ENCODE measurements around the gene IL17RD.

Gene IL17RD

DNA sequence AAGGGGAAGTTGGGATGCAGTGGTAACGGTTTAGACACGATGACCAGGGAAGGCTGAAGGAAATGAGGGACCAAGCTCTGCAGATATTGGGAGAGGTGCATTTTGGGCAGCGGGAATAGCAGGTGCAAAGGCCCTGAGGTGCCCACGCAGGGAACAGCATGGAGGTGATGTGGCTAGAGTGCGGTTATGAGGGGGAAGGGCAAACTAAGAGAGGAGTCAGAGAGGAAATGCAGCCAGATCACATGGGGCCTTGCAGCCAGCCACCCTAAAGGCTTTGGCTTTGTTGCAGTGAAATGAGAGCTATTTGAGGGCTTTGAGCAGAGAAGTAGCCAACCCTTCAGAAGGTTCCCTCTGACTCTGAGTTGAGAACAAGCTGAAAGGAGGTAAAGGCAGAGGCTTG is 102.1 kb downstream of the IL17RD start:
- Histone ChIP-seq H3K9me3 (ENCODE audit: control insufficient read depth, insufficient read depth, low read depth, low read length) (no peaks in the 10 kb centered on the region), H3K4me3 (ENCODE audit: low read depth, low read length) (no peak overlapping the region), H3K27ac (ENCODE audit: extremely low read depth, low read depth, low read length) (no peak overlapping the region), H3K4me1 (ENCODE audit: control insufficient read depth, insufficient read depth, low read length) (no peaks in the 10 kb centered on the region), H3K36me3 (ENCODE audit: control insufficient read depth in 2 of 2, insufficient read depth in 1 of 2, low read length in 2 of 2) (no peaks in the 10 kb centered on the region)
- ChIA-PET CTCF (interaction anchor here (0.6 to 0.7 kb wide), 2 partner anchors 15 to 628 kb away, joined by 3 read pairs; no protein-coding TSS in a partner anchor), POLR2A (no interaction called here)
- TF ChIP-seq ZNF354C (tag by site-specific recombination; IDR thresholded peaks at IDR 0.05; ENCODE audit: borderline replicate concordance, low read depth) (no peak), ZNF623 (tag by site-specific recombination; IDR thresholded peaks at IDR 0.05) (peak; percentile 97)

- Histone ChIP-seq H3K9me3 (ENCODE audit: control insufficient read depth, insufficient read depth, low read depth, low read length) (no peaks in the 10 kb centered on the region), H3K27ac (ENCODE audit: extremely low read depth, low read depth, low read length) (no peak overlapping the region), H3K4me1 (ENCODE audit: control insufficient read depth, insufficient read depth, low read length) (no peaks in the 10 kb centered on the region), H3K4me3 (ENCODE audit: low read depth, low read length) (no peak overlapping the region), H3K36me3 (ENCODE audit: control insufficient read depth in 2 of 2, insufficient read depth in 1 of 2, low read length in 2 of 2) (no peaks in the 10 kb centered on the region)
- no peak for TF ChIP-seq KLF7 (tag by site-specific recombination; IDR thresholded peaks at IDR 0.05; ENCODE audit: borderline replicate concordance)
- peak; percentile 50 for TF ChIP-seq ZNF341 (tag by site-specific recombination; IDR thresholded peaks at IDR 0.05; ENCODE audit: low read depth)
- ChIA-PET POLR2A (no interaction called here), CTCF (interaction anchor here (0.6 kb wide), 1 partner anchor 16 kb away, joined by 3 read pairs; no protein-coding TSS in a partner anchor)
These were observed 103.0 kb downstream of the IL17RD start for GRCh38 chr3:57062101-57062631.

- ChIA-PET POLR2A (no interaction called here), CTCF (no interaction called here)
- Histone ChIP-seq H3K4me1 (ENCODE audit: control insufficient read depth, insufficient read depth, low read length) (no peaks in the 10 kb centered on the region), H3K36me3 (ENCODE audit: control insufficient read depth in 2 of 2, insufficient read depth in 1 of 2, low read length in 2 of 2) (no peaks in the 10 kb centered on the region), H3K9me3 (ENCODE audit: control insufficient read depth, insufficient read depth, low read depth, low read length) (no peaks in the 10 kb centered on the region), H3K4me3 (ENCODE audit: low read depth, low read length) (no peak overlapping the region), H3K27ac (ENCODE audit: extremely low read depth, low read depth, low read length) (no peak overlapping the region)
- no peak for TF ChIP-seq ZNF311 (tag by site-specific recombination; IDR thresholded peaks at IDR 0.05; ENCODE audit: borderline replicate concordance)
- TF ChIP-seq ZNF391 (tag by site-specific recombination; IDR thresholded peaks at IDR 0.05; ENCODE audit: borderline replicate concordance, low read depth), result no peak
- no peak for TF ChIP-seq ZNF416 (tag by site-specific recombination; IDR thresholded peaks at IDR 0.05)
- TF ChIP-seq, protein P1, sequence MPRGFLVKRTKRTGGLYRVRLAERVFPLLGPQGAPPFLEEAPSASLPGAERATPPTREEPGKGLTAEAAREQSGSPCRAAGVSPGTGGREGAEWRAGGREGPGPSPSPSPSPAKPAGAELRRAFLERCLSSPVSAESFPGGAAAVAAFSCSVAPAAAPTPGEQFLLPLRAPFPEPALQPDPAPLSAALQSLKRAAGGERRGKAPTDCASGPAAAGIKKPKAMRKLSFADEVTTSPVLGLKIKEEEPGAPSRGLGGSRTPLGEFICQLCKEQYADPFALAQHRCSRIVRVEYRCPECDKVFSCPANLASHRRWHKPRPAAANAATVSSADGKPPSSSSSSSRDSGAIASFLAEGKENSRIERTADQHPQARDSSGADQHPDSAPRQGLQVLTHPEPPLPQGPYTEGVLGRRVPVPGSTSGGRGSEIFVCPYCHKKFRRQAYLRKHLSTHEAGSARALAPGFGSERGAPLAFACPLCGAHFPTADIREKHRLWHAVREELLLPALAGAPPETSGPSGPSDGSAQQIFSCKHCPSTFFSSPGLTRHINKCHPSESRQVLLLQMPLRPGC (tag by site-specific recombination; IDR thresholded peaks at IDR 0.05), result no peak
- no peak for TF ChIP-seq YY2 (tag by site-specific recombination; IDR thresholded peaks at IDR 0.05)
- no peak for TF ChIP-seq BCL11A (tag by site-specific recombination; IDR thresholded peaks at IDR 0.05; ENCODE audit: low read depth)
- TF ChIP-seq ZNF433 (tag by site-specific recombination; IDR thresholded peaks at IDR 0.05; ENCODE audit: low read depth), result no peak
- TF ChIP-seq, protein P2, sequence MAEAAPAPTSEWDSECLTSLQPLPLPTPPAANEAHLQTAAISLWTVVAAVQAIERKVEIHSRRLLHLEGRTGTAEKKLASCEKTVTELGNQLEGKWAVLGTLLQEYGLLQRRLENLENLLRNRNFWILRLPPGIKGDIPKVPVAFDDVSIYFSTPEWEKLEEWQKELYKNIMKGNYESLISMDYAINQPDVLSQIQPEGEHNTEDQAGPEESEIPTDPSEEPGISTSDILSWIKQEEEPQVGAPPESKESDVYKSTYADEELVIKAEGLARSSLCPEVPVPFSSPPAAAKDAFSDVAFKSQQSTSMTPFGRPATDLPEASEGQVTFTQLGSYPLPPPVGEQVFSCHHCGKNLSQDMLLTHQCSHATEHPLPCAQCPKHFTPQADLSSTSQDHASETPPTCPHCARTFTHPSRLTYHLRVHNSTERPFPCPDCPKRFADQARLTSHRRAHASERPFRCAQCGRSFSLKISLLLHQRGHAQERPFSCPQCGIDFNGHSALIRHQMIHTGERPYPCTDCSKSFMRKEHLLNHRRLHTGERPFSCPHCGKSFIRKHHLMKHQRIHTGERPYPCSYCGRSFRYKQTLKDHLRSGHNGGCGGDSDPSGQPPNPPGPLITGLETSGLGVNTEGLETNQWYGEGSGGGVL (tag by site-specific recombination; IDR thresholded peaks at IDR 0.05), result no peak
- TF ChIP-seq, protein P3, sequence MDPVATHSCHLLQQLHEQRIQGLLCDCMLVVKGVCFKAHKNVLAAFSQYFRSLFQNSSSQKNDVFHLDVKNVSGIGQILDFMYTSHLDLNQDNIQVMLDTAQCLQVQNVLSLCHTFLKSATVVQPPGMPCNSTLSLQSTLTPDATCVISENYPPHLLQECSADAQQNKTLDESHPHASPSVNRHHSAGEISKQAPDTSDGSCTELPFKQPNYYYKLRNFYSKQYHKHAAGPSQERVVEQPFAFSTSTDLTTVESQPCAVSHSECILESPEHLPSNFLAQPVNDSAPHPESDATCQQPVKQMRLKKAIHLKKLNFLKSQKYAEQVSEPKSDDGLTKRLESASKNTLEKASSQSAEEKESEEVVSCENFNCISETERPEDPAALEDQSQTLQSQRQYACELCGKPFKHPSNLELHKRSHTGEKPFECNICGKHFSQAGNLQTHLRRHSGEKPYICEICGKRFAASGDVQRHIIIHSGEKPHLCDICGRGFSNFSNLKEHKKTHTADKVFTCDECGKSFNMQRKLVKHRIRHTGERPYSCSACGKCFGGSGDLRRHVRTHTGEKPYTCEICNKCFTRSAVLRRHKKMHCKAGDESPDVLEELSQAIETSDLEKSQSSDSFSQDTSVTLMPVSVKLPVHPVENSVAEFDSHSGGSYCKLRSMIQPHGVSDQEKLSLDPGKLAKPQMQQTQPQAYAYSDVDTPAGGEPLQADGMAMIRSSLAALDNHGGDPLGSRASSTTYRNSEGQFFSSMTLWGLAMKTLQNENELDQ (tag by site-specific recombination; IDR thresholded peaks at IDR 0.05; ENCODE audit: low read depth), result no peak
- no peak for TF ChIP-seq ZNF837 (tag by site-specific recombination; IDR thresholded peaks at IDR 0.05)
- no peak for TF ChIP-seq ZNF19 (tag by site-specific recombination; IDR thresholded peaks at IDR 0.05; ENCODE audit: low read depth)
- TF ChIP-seq ZSCAN30 (tag by site-specific recombination; IDR thresholded peaks at IDR 0.05), result no peak
- TF ChIP-seq ZNF555 (tag by site-specific recombination; conservative IDR thresholded peaks at IDR 0.05), result no peak
- no peak for TF ChIP-seq ZNF175 (tag by site-specific recombination; IDR thresholded peaks at IDR 0.05)
- TF ChIP-seq ZNF132 (tag by site-specific recombination; IDR thresholded peaks at IDR 0.05; ENCODE audit: borderline replicate concordance), result no peak
These were observed 103.6 kb downstream of the IL17RD start for GRCh38 chr3:57061556-57061955.
